SK-N-SH (cell line): ENCODE results near the gene STX1B.

Source experiments
- CHD2 ChIP-seq: fragments of 150-350 bp; IDR thresholded peaks from 2 replicates; pipeline ENCODE4 v1.6.1; 2018; ENCODE audit warnings: low read length; ENCODE audit not compliant: partially characterized antibody
- EZH2phosphoT487 ChIP-seq: fragments of 200-600 bp; sonication (generic); IDR thresholded peaks from 2 replicates; pipeline ENCODE4 v1.6.1; 2017; ENCODE audit warnings: low read depth, mixed run types, mild to moderate bottlenecking, antibody characterized with exemption, moderate library complexity, borderline replicate concordance
- MEF2A ChIP-seq: IDR thresholded peaks from 2 replicates; pipeline ENCODE4 v1.4.0; 2012; ENCODE audit warnings: low read depth, borderline replicate concordance
- POLR2AphosphoS5 ChIP-seq: IDR thresholded peaks from 2 replicates; pipeline ENCODE4 v1.6.1; 2012; ENCODE audit warnings: low read depth, low read length
- RFX5 ChIP-seq: IDR thresholded peaks from 2 replicates; pipeline ENCODE4 v1.6.1; 2012; ENCODE audit warnings: mild to moderate bottlenecking, improper control_type of control experiment, low read length
- SMC3 ChIP-seq: IDR thresholded peaks from 2 replicates; pipeline ENCODE4 v1.6.1; 2012; ENCODE audit warnings: low read depth, low read length, improper control_type of control experiment
- TF ChIP-seq, protein P1 (sequence below): fragments of 200-600 bp; sonication (generic); IDR thresholded peaks from 2 replicates; pipeline ENCODE4 v1.6.1; 2017; ENCODE audit warnings: antibody characterized with exemption, mild to moderate bottlenecking, moderate library complexity

- TF ChIP-seq, protein P1, sequence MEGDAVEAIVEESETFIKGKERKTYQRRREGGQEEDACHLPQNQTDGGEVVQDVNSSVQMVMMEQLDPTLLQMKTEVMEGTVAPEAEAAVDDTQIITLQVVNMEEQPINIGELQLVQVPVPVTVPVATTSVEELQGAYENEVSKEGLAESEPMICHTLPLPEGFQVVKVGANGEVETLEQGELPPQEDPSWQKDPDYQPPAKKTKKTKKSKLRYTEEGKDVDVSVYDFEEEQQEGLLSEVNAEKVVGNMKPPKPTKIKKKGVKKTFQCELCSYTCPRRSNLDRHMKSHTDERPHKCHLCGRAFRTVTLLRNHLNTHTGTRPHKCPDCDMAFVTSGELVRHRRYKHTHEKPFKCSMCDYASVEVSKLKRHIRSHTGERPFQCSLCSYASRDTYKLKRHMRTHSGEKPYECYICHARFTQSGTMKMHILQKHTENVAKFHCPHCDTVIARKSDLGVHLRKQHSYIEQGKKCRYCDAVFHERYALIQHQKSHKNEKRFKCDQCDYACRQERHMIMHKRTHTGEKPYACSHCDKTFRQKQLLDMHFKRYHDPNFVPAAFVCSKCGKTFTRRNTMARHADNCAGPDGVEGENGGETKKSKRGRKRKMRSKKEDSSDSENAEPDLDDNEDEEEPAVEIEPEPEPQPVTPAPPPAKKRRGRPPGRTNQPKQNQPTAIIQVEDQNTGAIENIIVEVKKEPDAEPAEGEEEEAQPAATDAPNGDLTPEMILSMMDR: no peak
- TF ChIP-seq EZH2phosphoT487: no peak
- no peak for TF ChIP-seq MEF2A
- TF ChIP-seq RFX5: no peak
- no peak for TF ChIP-seq SMC3
- TF ChIP-seq CHD2: no peak
- TF ChIP-seq POLR2AphosphoS5: no peak
These were observed 45.7 kb downstream of the STX1B start for GRCh38 chr16:30964574-30965226.
